Measurements from ENCODE around the gene TBC1D14. TPM values are rescaled to one million over a fixed set of nuclear protein-coding genes. Genes with fewer than 3 reads are reported as not detected.

The TBC1D14 gene
- total RNA-seq, 1 experiment from 2014 or later: 36.3 TPM

DNA sequence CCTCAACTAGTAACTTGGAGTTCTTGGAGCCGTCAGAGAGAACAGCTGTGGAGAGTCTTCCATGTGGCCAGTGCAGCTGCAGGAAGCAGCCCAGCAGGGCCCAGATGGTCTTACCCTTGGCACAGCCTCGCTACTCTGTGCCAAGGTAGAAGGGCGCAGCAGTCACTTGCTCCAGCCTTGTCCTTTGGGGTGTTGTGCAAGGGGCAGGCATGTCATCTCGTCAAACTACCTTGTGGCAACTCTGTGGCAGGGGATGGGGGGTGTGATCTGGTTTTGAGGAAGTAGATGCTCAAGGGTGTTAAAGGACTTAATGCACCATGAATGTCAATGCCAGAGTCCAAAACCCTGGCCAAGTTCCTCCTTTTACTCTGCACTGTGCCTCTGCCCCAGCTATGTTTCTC is 34.2 kb upstream of the TBC1D14 start:
- intact Hi-C loops (cut with micrococcal nuclease; ENCODE audit: unreplicated experiment) (loop anchor here (2.0 kb wide), 1 partner anchor 157 kb away; no protein-coding TSS in a partner anchor), in situ Hi-C loops (cut with HindIII; ENCODE audit: low pct_unique_long_range_greater_than_20kb, low sequenced_read_pairs) (no loop called here)
- ATAC-seq (no peak), DNase-seq (ENCODE audit: low read depth, low spot score) (no peak)
- no peaks in the 10 kb centered on the region for H3K9me3 ChIP-seq (ENCODE audit: control insufficient read depth, insufficient read depth, low read depth, low read length)
- H3K4me3 ChIP-seq (ENCODE audit: low read depth in 2 of 2, low read length in 2 of 2): no peak overlapping the region
- H3K36me3 ChIP-seq (ENCODE audit: control insufficient read depth, insufficient read depth, low read length): peaks cover 2% of the 10 kb centered on the region
- H3K4me1 ChIP-seq (ENCODE audit: control insufficient read depth, insufficient read depth, low read length): no peaks in the 10 kb centered on the region
- no peak for TF ChIP-seq SIN3A (IDR thresholded peaks at IDR 0.05; ENCODE audit: borderline replicate concordance, insufficient read depth, low read depth, low read length)
- H3K27me3 ChIP-seq (ENCODE audit: control insufficient read depth, insufficient read depth, low read length): no peaks in the 10 kb centered on the region
- POLR2A ChIA-PET: no interaction called here
- BruUV-seq (replicated peaks): no TSS peak
- H3K27ac ChIP-seq (ENCODE audit: low read length): no peak overlapping the region
- CTCF ChIA-PET: no interaction called here

DNA sequence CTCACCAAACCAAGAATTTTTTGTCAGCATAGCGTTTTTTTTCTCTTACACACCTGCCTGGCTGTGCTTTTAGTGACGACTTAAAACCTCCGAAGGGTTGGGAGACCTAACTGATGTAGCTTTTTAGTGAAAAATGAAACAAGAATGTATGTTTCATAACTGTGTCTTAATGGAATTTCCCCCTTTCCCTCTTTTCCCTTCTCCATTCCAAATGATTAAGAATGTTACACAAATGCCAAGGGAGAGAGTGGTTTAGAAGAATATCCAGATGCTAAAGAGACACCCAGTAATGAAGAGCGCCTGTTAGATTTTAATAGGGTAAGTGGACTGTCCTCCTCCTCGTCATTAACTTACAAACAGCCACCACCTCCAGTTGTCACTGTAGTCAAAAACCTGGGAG is 33.2 kb upstream of the TBC1D14 start:
- ATAC-seq (no peak), DNase-seq (ENCODE audit: low read depth, low spot score) (no peak)
- no peaks in the 10 kb centered on the region for H3K9me3 ChIP-seq (ENCODE audit: control insufficient read depth, insufficient read depth, low read depth, low read length)
- no peaks in the 10 kb centered on the region for H3K4me1 ChIP-seq (ENCODE audit: control insufficient read depth, insufficient read depth, low read length)
- no peaks in the 10 kb centered on the region for H3K27me3 ChIP-seq (ENCODE audit: control insufficient read depth, insufficient read depth, low read length)
- H3K27ac ChIP-seq (ENCODE audit: low read length): no peak overlapping the region
- intact Hi-C loops (cut with micrococcal nuclease; ENCODE audit: unreplicated experiment) (no loop called here), in situ Hi-C loops (cut with HindIII; ENCODE audit: low pct_unique_long_range_greater_than_20kb, low sequenced_read_pairs) (no loop called here)
- TF ChIP-seq TCF7L2 (IDR thresholded peaks at IDR 0.05; ENCODE audit: low read depth, low read length): no peak
- TF ChIP-seq, protein P1, sequence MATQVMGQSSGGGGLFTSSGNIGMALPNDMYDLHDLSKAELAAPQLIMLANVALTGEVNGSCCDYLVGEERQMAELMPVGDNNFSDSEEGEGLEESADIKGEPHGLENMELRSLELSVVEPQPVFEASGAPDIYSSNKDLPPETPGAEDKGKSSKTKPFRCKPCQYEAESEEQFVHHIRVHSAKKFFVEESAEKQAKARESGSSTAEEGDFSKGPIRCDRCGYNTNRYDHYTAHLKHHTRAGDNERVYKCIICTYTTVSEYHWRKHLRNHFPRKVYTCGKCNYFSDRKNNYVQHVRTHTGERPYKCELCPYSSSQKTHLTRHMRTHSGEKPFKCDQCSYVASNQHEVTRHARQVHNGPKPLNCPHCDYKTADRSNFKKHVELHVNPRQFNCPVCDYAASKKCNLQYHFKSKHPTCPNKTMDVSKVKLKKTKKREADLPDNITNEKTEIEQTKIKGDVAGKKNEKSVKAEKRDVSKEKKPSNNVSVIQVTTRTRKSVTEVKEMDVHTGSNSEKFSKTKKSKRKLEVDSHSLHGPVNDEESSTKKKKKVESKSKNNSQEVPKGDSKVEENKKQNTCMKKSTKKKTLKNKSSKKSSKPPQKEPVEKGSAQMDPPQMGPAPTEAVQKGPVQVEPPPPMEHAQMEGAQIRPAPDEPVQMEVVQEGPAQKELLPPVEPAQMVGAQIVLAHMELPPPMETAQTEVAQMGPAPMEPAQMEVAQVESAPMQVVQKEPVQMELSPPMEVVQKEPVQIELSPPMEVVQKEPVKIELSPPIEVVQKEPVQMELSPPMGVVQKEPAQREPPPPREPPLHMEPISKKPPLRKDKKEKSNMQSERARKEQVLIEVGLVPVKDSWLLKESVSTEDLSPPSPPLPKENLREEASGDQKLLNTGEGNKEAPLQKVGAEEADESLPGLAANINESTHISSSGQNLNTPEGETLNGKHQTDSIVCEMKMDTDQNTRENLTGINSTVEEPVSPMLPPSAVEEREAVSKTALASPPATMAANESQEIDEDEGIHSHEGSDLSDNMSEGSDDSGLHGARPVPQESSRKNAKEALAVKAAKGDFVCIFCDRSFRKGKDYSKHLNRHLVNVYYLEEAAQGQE (IDR thresholded peaks at IDR 0.05; ENCODE audit: insufficient read depth in 1 of 2, low read depth in 2 of 2, low read length in 1 of 2): no peak
- TF ChIP-seq SIN3A (IDR thresholded peaks at IDR 0.05; ENCODE audit: borderline replicate concordance, insufficient read depth, low read depth, low read length): no peak
- TF ChIP-seq, protein P2, sequence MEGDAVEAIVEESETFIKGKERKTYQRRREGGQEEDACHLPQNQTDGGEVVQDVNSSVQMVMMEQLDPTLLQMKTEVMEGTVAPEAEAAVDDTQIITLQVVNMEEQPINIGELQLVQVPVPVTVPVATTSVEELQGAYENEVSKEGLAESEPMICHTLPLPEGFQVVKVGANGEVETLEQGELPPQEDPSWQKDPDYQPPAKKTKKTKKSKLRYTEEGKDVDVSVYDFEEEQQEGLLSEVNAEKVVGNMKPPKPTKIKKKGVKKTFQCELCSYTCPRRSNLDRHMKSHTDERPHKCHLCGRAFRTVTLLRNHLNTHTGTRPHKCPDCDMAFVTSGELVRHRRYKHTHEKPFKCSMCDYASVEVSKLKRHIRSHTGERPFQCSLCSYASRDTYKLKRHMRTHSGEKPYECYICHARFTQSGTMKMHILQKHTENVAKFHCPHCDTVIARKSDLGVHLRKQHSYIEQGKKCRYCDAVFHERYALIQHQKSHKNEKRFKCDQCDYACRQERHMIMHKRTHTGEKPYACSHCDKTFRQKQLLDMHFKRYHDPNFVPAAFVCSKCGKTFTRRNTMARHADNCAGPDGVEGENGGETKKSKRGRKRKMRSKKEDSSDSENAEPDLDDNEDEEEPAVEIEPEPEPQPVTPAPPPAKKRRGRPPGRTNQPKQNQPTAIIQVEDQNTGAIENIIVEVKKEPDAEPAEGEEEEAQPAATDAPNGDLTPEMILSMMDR (IDR thresholded peaks at IDR 0.05): no peak
- no peak for TF ChIP-seq POLR2AphosphoS5 (IDR thresholded peaks at IDR 0.05; ENCODE audit: low read depth, low read length)
- ChIA-PET POLR2A (no interaction called here), CTCF (no interaction called here)
- H3K36me3 ChIP-seq (ENCODE audit: control insufficient read depth, insufficient read depth, low read length): peaks cover 6% of the 10 kb centered on the region
- BruUV-seq (replicated peaks): no TSS peak
- H3K4me3 ChIP-seq (ENCODE audit: low read depth in 2 of 2, low read length in 2 of 2): no peak overlapping the region

DNA sequence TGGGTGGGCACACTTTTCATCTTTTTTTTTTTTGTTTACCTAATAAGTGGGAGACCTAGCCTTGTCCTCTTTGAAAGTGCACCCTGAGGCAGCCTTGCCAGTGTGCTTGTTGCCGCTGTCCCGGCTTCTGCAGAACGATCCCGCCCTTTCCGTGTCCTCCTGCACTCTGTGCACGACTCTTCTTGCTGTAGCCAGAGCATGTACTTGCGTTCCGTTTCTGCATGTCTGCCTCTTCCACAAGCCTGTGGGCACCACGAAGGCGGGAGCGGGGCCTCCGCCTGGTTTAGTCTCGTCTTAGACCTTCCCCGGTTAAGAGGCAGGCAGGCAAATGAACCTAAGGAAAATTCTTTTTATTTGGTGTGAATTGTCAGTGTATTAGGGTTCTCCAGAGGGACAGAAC is 32.6 kb upstream of the TBC1D14 start:
- no peak for ATAC-seq
- no TSS peak for BruUV-seq (replicated peaks)
- H3K4me3 ChIP-seq (ENCODE audit: low read depth in 2 of 2, low read length in 2 of 2): no peak overlapping the region
- H3K4me1 ChIP-seq (ENCODE audit: control insufficient read depth, insufficient read depth, low read length): no peaks in the 10 kb centered on the region
- H3K9me3 ChIP-seq (ENCODE audit: control insufficient read depth, insufficient read depth, low read depth, low read length): no peaks in the 10 kb centered on the region
- TF ChIP-seq TCF7L2 (IDR thresholded peaks at IDR 0.05; ENCODE audit: low read depth, low read length) (no peak), SIN3A (IDR thresholded peaks at IDR 0.05; ENCODE audit: borderline replicate concordance, insufficient read depth, low read depth, low read length) (no peak), POLR2AphosphoS5 (IDR thresholded peaks at IDR 0.05; ENCODE audit: low read depth, low read length) (no peak)
- TF ChIP-seq, protein P2 (IDR thresholded peaks at IDR 0.05): no peak
- TF ChIP-seq, protein P1 (IDR thresholded peaks at IDR 0.05; ENCODE audit: insufficient read depth in 1 of 2, low read depth in 2 of 2, low read length in 1 of 2): no peak
- no peaks in the 10 kb centered on the region for H3K27me3 ChIP-seq (ENCODE audit: control insufficient read depth, insufficient read depth, low read length)
- DNase-seq (ENCODE audit: low read depth, low spot score): no peak
- POLR2A ChIA-PET: no interaction called here
- intact Hi-C loops (cut with micrococcal nuclease; ENCODE audit: unreplicated experiment) (no loop called here), in situ Hi-C loops (cut with HindIII; ENCODE audit: low pct_unique_long_range_greater_than_20kb, low sequenced_read_pairs) (no loop called here)
- CTCF ChIA-PET: no interaction called here
- no peak overlapping the region for H3K27ac ChIP-seq (ENCODE audit: low read length)
- H3K36me3 ChIP-seq (ENCODE audit: control insufficient read depth, insufficient read depth, low read length): peaks cover 8% of the 10 kb centered on the region
